Gastrocnemius medialis (tissue), 4 donors: ENCODE measurements around the gene NOXO1. TPM values are rescaled to one million over a fixed set of nuclear protein-coding genes. Genes with fewer than 3 reads are reported as not detected.

Source experiments
- ATAC-seq, 2 donors: fragments of 150-250 bp; one replicate each; pipeline ENCODE4 v1.9.1; 2016
- DNase-seq, 2 donors: peaks; one replicate each; pipeline ENCODE4 v3.0.0-alpha.2; 2019
- H3K27ac ChIP-seq, 4 donors: fragments of 200-600 bp; sonication (generic); 1 replicate in 1 of 4; 2 replicates in 3 of 4; pipeline ENCODE4 v1.5.1; 2016 to 2018; ENCODE audit warnings: mild to moderate bottlenecking in 2 of 4, moderate library complexity in 1 of 4
- H3K27me3 ChIP-seq, 3 donors: fragments of 200-600 bp; sonication (generic) in 2 of 3; 1 replicate in 1 of 3; 2 replicates in 2 of 3; pipeline versions ENCODE4 v1.5.1 to v1.6.0; 2016 to 2019; ENCODE audit warnings: mild to moderate bottlenecking in 1 of 3, moderate library complexity in 1 of 3
- H3K36me3 ChIP-seq, 2 donors: fragments of 200-600 bp; sonication (generic) in 1 of 2; one replicate each; pipeline ENCODE4 v1.5.1; 2017 to 2018
- H3K4me1 ChIP-seq, 2 donors: fragments of 200-600 bp; sonication (generic) in 1 of 2; one replicate each; pipeline ENCODE4 v1.5.1; 2016 to 2017; ENCODE audit warnings: mild to moderate bottlenecking in 2 of 2
- H3K4me3 ChIP-seq, 4 donors: fragments of 200-600 bp; sonication (generic) in 3 of 4; 1 replicate in 1 of 4; 2 replicates in 3 of 4; pipeline ENCODE4 v1.5.1; 2016 to 2019; ENCODE audit warnings: mild to moderate bottlenecking in 2 of 4
- H3K9me3 ChIP-seq, 3 donors: fragments of 200-600 bp; sonication (generic) in 2 of 3; 1 replicate in 1 of 3; 2 replicates in 2 of 3; pipeline ENCODE4 v1.5.1; 2016 to 2019
- CTCF ChIP-seq, 5 experiments: fragments of 450-650 bp in 3 of 5; fragments of 200-600 bp in 2 of 5; sonication (generic) in 2 of 5; IDR thresholded peaks in 4 of 5; conservative IDR thresholded peaks in 1 of 5; 1 replicate in 4 of 5; 2 replicates in 1 of 5; pipeline ENCODE4 v1.5.1; 2016 to 2019; ENCODE audit warnings: antibody characterized with exemption in 5 of 5, mild to moderate bottlenecking in 3 of 5, moderate library complexity in 3 of 5
- POLR2A ChIP-seq, 2 donors: fragments of 450-650 bp; IDR thresholded peaks; one replicate each; pipeline ENCODE4 v1.6.1; 2017; ENCODE audit warnings: antibody characterized with exemption in 2 of 2, mild to moderate bottlenecking in 2 of 2, moderate library complexity in 2 of 2
- in situ Hi-C, 4 donors: fragments of 200-750 bp; cut with MboI; loops; one replicate each; pipeline versions ENCODE4 v1.15.0 to v1.8.0; 2017; ENCODE audit warnings: low sequenced_read_pairs in 4 of 4
- intact Hi-C: fragments of 100-400 bp; cut with DNase I; formaldehyde crosslinking; loops from one replicate; pipeline ENCODE4 v1.15.1; 2023; ENCODE audit warnings: low total_unique reads
- total RNA-seq, 4 donors: library from RNA; depleted of rRNA; stranded (reverse); fragments of >200 nt; gene quantifications; one replicate each; pipeline versions ENCODE4 v1.1.0 to v1.2.3, GENCODE V29; 2016

The NOXO1 gene
- total RNA-seq, 4 donors from 2014 or later: 0.33 to 0.46 TPM; not detected in 2

- ATAC-seq (no peak), DNase-seq (no peak)
- no peak for TF ChIP-seq POLR2A (IDR thresholded peaks at IDR 0.05)
- TF ChIP-seq CTCF (IDR thresholded peaks at IDR 0.05 in 4 of 5, conservative IDR thresholded peaks at IDR 0.05 in 1 of 5): no peak
- peaks cover 0 to 54% of the 10 kb centered on the region in 2 donors for H3K36me3 ChIP-seq
- H3K4me1 ChIP-seq: peaks cover 16 to 18% of the 10 kb centered on the region in 2 donors
- H3K4me3 ChIP-seq: no peak overlapping the region
- no peaks in the 10 kb centered on the region for H3K9me3 ChIP-seq
- H3K27ac ChIP-seq: no peak overlapping the region
- no peaks in the 10 kb centered on the region for H3K27me3 ChIP-seq
- in situ Hi-C loops (no loop called here), intact Hi-C loops (loop anchor here (10.0 kb wide), 1 partner anchor 535 kb away; the partner anchor contains the start of genes CEMP1 and PDPK1)
Observed at GRCh38 chr16:1999866-2000514, 18.7 kb upstream of the NOXO1 start.

- TF ChIP-seq CTCF (IDR thresholded peaks at IDR 0.05 in 4 of 5, conservative IDR thresholded peaks at IDR 0.05 in 1 of 5): no peak
- TF ChIP-seq POLR2A (IDR thresholded peaks at IDR 0.05): no peak
- Histone ChIP-seq H3K27me3 (no peaks in the 10 kb centered on the region), H3K9me3 (no peaks in the 10 kb centered on the region), H3K4me1 (peaks cover 7 to 9% of the 10 kb centered on the region in 2 donors), H3K4me3 (no peak overlapping the region), H3K27ac (no peak overlapping the region), H3K36me3 (peaks cover 0 to 54% of the 10 kb centered on the region in 2 donors)
- in situ Hi-C loops: no loop called here
- DNase-seq (no peak), ATAC-seq (no peak)
- intact Hi-C loops: no loop called here
Observed at GRCh38 chr16:1998852-1999801, 17.9 kb upstream of the NOXO1 start.

- intact Hi-C loops: no loop called here
- TF ChIP-seq POLR2A (IDR thresholded peaks at IDR 0.05) (no peak), CTCF (IDR thresholded peaks at IDR 0.05 in 4 of 5, conservative IDR thresholded peaks at IDR 0.05 in 1 of 5) (no peak)
- Histone ChIP-seq H3K9me3 (no peaks in the 10 kb centered on the region), H3K27me3 (no peaks in the 10 kb centered on the region), H3K4me3 (no peak overlapping the region), H3K27ac (peak overlapping the region in 1 of 4 donors; percentile 54), H3K4me1 (peaks cover 0 to 3% of the 10 kb centered on the region in 2 donors), H3K36me3 (peaks cover 0 to 54% of the 10 kb centered on the region in 2 donors)
- in situ Hi-C loops: no loop called here
- ATAC-seq (no peak), DNase-seq (no peak)
Observed at GRCh38 chr16:1998360-1998835, 17.1 kb upstream of the NOXO1 start.

- peaks cover 0 to 47% of the 10 kb centered on the region in 2 donors for H3K36me3 ChIP-seq
- H3K9me3 ChIP-seq: no peaks in the 10 kb centered on the region
- intact Hi-C loops (no loop called here), in situ Hi-C loops (no loop called here)
- H3K4me3 ChIP-seq: no peak overlapping the region
- H3K4me1 ChIP-seq: no peaks in the 10 kb centered on the region
- H3K27me3 ChIP-seq: peaks cover 0 to 2% (median 0%) of the 10 kb centered on the region in 3 donors
- TF ChIP-seq POLR2A (IDR thresholded peaks at IDR 0.05) (no peak), CTCF (IDR thresholded peaks at IDR 0.05 in 4 of 5, conservative IDR thresholded peaks at IDR 0.05 in 1 of 5) (no peak)
- DNase-seq: peak in 1 of 2 donors; percentile 56
- H3K27ac ChIP-seq: peak overlapping the region in 1 of 4 donors; percentile 54
- ATAC-seq: peak in 1 of 2 donors; percentile 59
Observed at GRCh38 chr16:1997494-1998359, 16.5 kb upstream of the NOXO1 start.
